Activated naive CD8-positive, alpha-beta T cell treated with anti-CD3 and anti-CD28 coated beads, Interleukin-2, amount 10 ng/mL, durations not matched to agents 7 days and 5 days (primary cell): ENCODE results near the gene TTC23. TPM values are rescaled to one million over a fixed set of nuclear protein-coding genes. Genes with fewer than 3 reads are reported as not detected.
A peak's percentile ranks its signal among the peaks of the same experiment; 100 is the strongest.

Experiments
- ATAC-seq: fragments of 150-1000 bp; cut with Tn5 transposase; one replicate; pipeline ENCODE4 v1.10.0; 2021; ENCODE audit warnings: low read depth, moderate library complexity
- POLR2A ChIA-PET: fragments of 350-600 bp; sonication (Branson Sonifier 250); formaldehyde crosslinking; loops from one replicate; lab custom pipeline; 2021; ENCODE audit warnings: antibody characterized with exemption; lab: Charles Lee
- DNase-seq: peaks from one replicate; pipeline ENCODE4 v3.0.0; 2021
- H3K27ac Mint-ChIP-seq: one replicate; pipeline ENCODE4 v1.8.0; 2022; ENCODE audit warnings: mild to moderate bottlenecking, mixed read lengths
- H3K27me3 Mint-ChIP-seq: one replicate; pipeline ENCODE4 v1.8.0; 2022; ENCODE audit warnings: mild to moderate bottlenecking, moderate library complexity, mixed read lengths
- H3K36me3 Mint-ChIP-seq: one replicate; pipeline ENCODE4 v1.8.0; 2021; ENCODE audit warnings: mild to moderate bottlenecking, mixed read lengths
- H3K4me1 Mint-ChIP-seq: one replicate; pipeline ENCODE4 v1.8.0; 2021; ENCODE audit warnings: mixed read lengths
- H3K4me3 Mint-ChIP-seq: one replicate; pipeline ENCODE4 v1.8.0; 2022; ENCODE audit warnings: mild to moderate bottlenecking, moderate library complexity, mixed read lengths
- H3K9me3 Mint-ChIP-seq: one replicate; pipeline ENCODE4 v1.8.0; 2021; ENCODE audit warnings: mixed read lengths
- total RNA-seq, 2 experiments: library from RNA; stranded (reverse); gene quantifications; one replicate each; pipeline ENCODE4 v1.2.3, GENCODE V29; 2021

The TTC23 gene, protein sequence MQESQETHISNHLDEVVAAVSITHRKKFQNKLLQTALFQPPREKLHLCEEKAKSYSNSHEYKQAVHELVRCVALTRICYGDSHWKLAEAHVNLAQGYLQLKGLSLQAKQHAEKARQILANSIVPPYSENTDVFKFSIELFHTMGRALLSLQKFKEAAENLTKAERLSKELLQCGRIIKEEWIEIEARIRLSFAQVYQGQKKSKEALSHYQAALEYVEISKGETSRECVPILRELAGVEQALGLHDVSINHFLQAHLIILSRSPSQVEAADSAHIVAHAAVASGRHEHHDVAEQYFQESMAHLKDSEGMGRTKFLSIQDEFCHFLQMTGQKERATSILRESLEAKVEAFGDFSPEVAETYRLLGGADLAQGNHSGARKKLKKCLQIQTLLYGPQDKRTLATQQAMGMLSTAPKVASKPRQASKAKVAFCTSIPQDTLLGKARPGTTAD
- under 1 TPM; 0.61 to 0.82 TPM for total RNA-seq

DNA sequence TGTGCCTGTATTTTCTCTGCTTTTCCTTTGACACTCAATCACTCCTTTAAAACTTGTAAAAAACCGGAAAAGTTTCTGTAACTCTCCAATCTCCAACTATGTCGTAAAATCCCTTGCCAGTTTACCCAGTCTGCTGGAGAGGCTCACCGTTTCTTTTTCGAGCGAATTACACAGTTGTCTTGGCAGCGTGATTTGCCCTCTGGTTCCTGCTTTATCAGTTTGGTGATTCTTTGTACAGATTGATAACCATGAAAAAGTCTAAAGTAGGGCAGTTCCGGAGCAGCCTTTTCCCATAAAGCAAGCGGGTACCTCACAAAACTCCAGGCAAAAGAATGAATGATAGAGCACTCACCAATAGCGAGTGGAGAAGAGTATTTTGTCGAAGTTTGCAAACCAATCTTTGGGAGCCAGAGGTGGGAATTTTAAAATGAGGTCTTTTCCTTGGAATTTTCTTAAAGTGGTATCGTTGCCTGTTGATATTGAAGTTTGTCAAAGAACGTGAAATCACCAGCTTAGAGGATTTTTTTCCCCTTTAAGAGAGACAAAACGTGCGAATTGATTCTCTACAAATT is at the start of gene TTC23:
Gene TTC23, minus strand, starts transcription at position 312 of the 572 bp plus-strand sequence. CDS start 20,869 bp downstream, outside the sequence.
- no peak within 1 kb of the TSS for H3K27ac Mint-ChIP-seq
- POLR2A ChIA-PET: no interaction called here

DNA sequence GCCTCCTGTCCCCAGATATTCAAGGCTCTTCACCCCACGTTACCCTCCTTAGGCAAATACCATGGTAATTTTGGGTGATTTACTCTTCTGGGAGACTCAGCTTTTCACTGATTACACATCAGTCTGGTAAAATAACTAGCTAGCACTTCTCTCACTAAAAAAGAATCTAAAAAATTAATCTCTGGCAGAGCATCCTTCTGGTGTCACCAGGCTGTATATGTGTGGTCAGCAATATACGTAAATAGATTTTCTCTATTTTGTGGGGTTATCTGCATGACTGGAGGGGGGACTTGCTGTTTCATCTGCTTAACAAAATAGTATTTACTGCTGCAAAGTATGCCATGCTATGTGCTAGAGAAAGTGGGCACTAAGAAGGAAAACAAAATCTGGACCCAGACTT is 47.0 kb upstream of the TTC23 start:
- DNase-seq (no peak), ATAC-seq (no peak)
- peaks cover 22% of the 10 kb centered on the region for H3K36me3 Mint-ChIP-seq
- H3K9me3 Mint-ChIP-seq: peaks cover 13% of the 10 kb centered on the region
- H3K27ac Mint-ChIP-seq: no peak overlapping the region
- POLR2A ChIA-PET: no interaction called here
- no peaks in the 10 kb centered on the region for H3K27me3 Mint-ChIP-seq
- peaks cover 4% of the 10 kb centered on the region for H3K4me1 Mint-ChIP-seq
- H3K4me3 Mint-ChIP-seq: no peak overlapping the region

More for the DNA sequence above, at the start of gene TTC23:
- Mint-ChIP-seq H3K36me3 (peaks cover 2% of the 10 kb centered on the region), H3K4me3 (peak within 1 kb of the TSS; percentile 89), H3K27me3 (peaks cover 2% of the 10 kb centered on the region), H3K4me1 (peaks cover 23% of the 10 kb centered on the region), H3K9me3 (no peaks in the 10 kb centered on the region)
- no peak for ATAC-seq
- DNase-seq: no peak

DNA sequence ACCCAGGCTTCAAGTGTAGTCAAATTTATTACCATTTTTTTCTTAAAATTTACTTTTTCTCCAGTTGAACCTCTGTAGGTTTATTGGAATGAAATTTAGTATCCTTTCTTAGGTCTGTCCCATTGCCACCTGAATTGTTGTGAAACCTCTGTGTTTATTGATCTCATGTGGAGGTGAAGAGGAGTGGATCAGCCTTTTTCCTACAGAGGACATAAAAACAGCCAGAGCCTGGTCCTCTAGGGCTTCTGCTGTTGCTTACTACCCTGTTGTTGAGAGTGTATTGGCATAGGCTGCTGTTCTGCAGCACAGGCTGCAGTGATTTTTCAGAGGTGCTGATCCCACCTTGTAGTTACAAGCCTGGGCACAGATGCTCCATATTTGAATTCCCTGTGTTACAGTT is 46.5 kb upstream of the TTC23 start:
- H3K27ac Mint-ChIP-seq: no peak overlapping the region
- ATAC-seq (no peak), DNase-seq (no peak)
- no peaks in the 10 kb centered on the region for H3K27me3 Mint-ChIP-seq
- peaks cover 22% of the 10 kb centered on the region for H3K36me3 Mint-ChIP-seq
- H3K4me3 Mint-ChIP-seq: no peak overlapping the region
- H3K4me1 Mint-ChIP-seq: peaks cover 4% of the 10 kb centered on the region
- POLR2A ChIA-PET: no interaction called here
- peaks cover 13% of the 10 kb centered on the region for H3K9me3 Mint-ChIP-seq

DNA sequence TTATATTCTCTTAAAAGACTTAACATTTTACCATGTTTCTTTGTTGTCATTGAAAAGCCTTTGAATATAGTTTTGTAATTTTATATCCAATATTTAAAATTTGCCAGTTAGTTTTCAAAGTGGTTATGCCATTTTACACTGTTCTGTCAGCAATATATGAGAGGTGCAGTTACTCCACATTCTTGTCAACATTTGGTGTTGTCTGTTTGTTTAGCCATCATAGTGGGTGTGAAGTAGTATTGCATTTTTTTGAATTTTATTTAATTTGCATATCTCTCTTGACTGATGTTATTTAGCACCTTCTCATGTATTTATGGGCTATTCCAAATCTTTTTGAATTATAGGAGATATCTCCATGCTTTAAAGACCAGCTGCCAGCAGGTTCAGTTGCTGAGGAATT is 42.3 kb upstream of the TTC23 start:
- DNase-seq (no peak), ATAC-seq (no peak)
- Mint-ChIP-seq H3K36me3 (peaks cover 22% of the 10 kb centered on the region), H3K4me3 (no peak overlapping the region), H3K27ac (no peak overlapping the region), H3K4me1 (peaks cover 4% of the 10 kb centered on the region), H3K27me3 (no peaks in the 10 kb centered on the region), H3K9me3 (peaks cover 13% of the 10 kb centered on the region)
- POLR2A ChIA-PET: no interaction called here

DNA sequence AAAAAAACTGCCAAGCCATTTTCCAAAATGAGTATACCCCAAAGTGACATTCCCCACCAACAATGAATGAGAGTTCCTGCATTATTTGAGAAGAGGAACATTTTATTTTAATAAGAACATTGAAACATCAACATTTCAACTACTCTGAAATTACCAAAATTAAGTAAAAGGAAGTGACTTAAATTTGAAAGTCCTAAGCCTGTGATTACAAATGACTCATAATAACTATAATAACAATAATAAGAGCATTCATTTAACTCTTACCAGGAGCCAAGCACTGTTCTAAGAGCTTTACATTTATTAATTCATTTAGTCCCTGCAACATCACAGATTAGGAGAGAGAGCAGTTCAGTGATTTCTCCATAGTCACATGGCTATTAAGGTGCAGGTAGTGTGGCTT is 34.3 kb upstream of the TTC23 start:
- ATAC-seq (no peak), DNase-seq (no peak)
- Mint-ChIP-seq H3K4me3 (no peak overlapping the region), H3K27me3 (no peaks in the 10 kb centered on the region), H3K36me3 (peaks cover 18% of the 10 kb centered on the region), H3K27ac (no peak overlapping the region), H3K4me1 (peaks cover 17% of the 10 kb centered on the region), H3K9me3 (no peaks in the 10 kb centered on the region)
- POLR2A ChIA-PET: no interaction called here

DNA sequence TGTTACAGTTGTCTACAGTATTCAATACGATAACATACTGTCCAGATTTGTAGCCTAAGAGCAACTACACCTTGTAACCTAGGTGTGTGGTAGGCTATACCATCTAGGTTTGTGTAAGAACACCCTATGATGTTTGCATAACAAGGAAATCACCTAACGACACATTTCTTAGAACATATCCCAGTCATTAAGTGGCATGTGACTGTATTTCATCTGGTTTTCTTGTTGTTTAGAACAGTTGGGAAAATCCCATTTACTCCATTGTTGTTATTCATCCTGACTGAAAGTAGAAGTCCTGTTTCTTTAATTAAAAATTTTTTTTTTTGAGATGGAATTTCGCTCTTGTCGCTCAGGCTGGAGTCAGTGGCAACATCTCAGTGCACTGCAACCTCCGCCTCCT is 33.2 kb upstream of the TTC23 start:
- no peaks in the 10 kb centered on the region for H3K9me3 Mint-ChIP-seq
- no peaks in the 10 kb centered on the region for H3K27me3 Mint-ChIP-seq
- H3K27ac Mint-ChIP-seq: no peak overlapping the region
- H3K36me3 Mint-ChIP-seq: peaks cover 21% of the 10 kb centered on the region
- ATAC-seq: no peak
- POLR2A ChIA-PET: no interaction called here
- peaks cover 17% of the 10 kb centered on the region for H3K4me1 Mint-ChIP-seq
- H3K4me3 Mint-ChIP-seq: no peak overlapping the region
- DNase-seq: no peak

DNA sequence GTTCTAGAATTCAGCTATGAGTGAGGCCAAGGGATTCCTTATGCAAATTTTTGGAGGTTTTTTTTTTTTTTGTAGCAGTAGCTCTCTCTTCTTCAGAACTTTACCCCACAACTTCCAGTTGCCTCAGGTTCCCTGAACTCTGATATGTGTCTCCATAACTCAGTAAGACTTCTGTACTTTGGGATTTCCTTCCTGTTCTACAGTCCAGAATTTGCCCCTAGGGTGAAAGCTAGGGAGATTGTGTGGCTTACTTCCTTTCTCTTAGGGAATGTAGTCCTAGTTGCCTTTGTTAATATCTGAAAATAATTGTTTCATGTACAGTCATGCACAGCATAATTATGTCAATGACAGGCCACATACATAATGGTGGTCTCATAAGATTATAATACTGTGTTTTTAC is 32.7 kb upstream of the TTC23 start:
- peaks cover 21% of the 10 kb centered on the region for H3K4me1 Mint-ChIP-seq

DNA sequence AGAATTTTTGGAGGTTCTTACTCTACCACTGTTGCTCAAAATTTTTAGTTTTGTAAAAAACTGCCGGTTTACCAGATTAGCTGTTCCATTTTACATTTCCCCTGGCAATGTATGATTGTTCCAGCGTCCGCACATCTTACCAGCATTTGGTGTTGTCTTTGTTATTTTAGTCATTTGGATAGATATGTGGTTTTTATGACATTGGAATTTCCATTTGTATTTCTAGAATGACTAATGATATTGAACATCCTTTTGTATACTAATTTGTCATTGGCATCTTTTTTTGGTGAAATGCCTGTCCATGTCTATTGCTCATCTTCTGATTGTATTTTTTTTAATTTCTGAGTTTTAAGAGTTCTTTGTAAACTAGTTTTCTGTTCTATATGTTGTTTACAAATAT is 30.4 kb upstream of the TTC23 start:
- H3K27ac Mint-ChIP-seq: no peak overlapping the region
- peaks cover 21% of the 10 kb centered on the region for H3K36me3 Mint-ChIP-seq
- peaks cover 1% of the 10 kb centered on the region for H3K27me3 Mint-ChIP-seq
- DNase-seq (no peak), ATAC-seq (no peak)
- no peaks in the 10 kb centered on the region for H3K9me3 Mint-ChIP-seq
- POLR2A ChIA-PET: no interaction called here
- peaks cover 23% of the 10 kb centered on the region for H3K4me1 Mint-ChIP-seq
- H3K4me3 Mint-ChIP-seq: no peak overlapping the region

More for the DNA sequence above, 32.7 kb upstream of the TTC23 start:
- Mint-ChIP-seq H3K27me3 (no peaks in the 10 kb centered on the region), H3K27ac (no peak overlapping the region), H3K36me3 (peaks cover 21% of the 10 kb centered on the region), H3K9me3 (no peaks in the 10 kb centered on the region), H3K4me3 (no peak overlapping the region)
- POLR2A ChIA-PET: interaction anchor here (1.3 kb wide), 1 partner anchor 451 kb away, joined by 3 read pairs; the partner anchor contains the start of gene LYSMD4
- DNase-seq: no peak
- no peak for ATAC-seq

DNA sequence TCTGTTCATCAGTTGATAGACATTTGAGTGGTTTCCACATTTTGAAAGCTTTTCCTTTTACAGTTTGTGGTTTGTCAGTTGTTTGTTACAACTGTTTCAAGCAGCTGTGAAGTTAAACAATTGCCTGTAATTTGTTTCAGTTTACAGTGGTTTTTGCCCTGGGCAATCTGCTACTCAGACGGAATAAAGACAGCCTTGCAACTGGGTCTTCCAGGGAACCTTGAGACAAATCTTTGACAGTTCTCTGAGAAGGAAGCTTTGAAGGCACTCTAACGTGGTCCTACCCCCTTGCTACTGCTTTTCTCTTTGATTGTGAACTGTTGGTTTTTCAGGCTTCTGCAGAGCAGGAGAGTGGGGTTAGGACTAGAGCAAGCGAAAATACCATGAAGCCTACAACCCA is 29.9 kb upstream of the TTC23 start:
- Mint-ChIP-seq H3K9me3 (no peaks in the 10 kb centered on the region), H3K27ac (no peak overlapping the region), H3K4me3 (no peak overlapping the region), H3K4me1 (peaks cover 23% of the 10 kb centered on the region), H3K36me3 (peaks cover 21% of the 10 kb centered on the region), H3K27me3 (peaks cover 1% of the 10 kb centered on the region)
- POLR2A ChIA-PET: no interaction called here
- DNase-seq: no peak
- no peak for ATAC-seq

DNA sequence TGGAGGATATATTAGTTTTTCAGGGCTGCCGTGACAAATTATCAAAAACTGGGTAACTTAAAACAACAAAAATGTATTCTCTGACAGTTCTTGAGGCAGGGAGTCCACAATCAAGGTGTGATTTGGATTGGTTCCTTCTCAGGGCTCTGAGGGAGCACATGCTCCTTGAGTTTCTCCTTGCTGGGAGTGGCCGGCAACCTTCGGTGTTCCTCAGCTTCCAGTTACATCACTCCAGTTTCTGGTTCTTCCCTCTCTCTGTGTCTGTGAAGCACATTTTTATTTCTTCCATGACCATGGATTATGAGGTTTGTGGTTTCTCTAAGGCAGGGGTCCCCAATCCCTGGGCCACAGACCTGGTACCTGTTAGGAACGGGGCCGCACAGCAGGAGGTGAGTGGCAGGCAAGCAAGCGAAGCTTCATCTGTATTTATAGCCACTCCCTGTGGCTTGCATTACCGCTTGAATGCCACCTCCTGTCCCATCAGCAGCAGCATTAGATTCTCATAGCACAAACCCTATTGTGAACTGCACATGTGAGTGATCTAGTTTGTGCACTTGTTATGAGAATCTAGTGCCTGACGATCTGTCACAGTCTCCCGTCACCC is 26.2 kb upstream of the TTC23 start:
- ATAC-seq (no peak), DNase-seq (no peak)
- peaks cover 1% of the 10 kb centered on the region for H3K27me3 Mint-ChIP-seq
- H3K4me1 Mint-ChIP-seq: peaks cover 20% of the 10 kb centered on the region
- H3K36me3 Mint-ChIP-seq: peaks cover 16% of the 10 kb centered on the region
- H3K27ac Mint-ChIP-seq: no peak overlapping the region
- POLR2A ChIA-PET: no interaction called here
- no peaks in the 10 kb centered on the region for H3K9me3 Mint-ChIP-seq
- H3K4me3 Mint-ChIP-seq: no peak overlapping the region

DNA sequence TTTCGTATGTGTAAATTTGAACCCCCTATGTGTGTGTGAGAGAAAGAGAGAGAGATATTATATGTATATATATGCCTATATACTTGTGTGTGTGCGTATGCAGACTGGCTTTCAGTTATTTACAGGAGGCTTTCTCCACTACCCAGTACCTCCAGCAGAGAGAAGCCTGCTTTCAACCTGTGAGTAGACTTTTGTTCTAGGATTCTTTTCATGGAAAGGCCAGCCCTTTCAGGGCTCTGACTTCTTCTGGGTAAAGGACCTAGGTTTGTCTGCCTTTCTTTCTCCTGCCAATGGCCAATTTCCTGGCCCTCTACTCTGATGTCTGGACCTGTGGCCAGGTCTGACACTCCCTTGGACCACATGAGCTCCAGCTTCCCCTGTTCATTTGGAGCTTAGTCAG is 25.7 kb upstream of the TTC23 start:
- Mint-ChIP-seq H3K9me3 (no peaks in the 10 kb centered on the region), H3K27me3 (peaks cover 1% of the 10 kb centered on the region), H3K4me1 (peaks cover 16% of the 10 kb centered on the region), H3K27ac (no peak overlapping the region), H3K36me3 (peaks cover 15% of the 10 kb centered on the region), H3K4me3 (no peak overlapping the region)
- no peak for DNase-seq
- ATAC-seq: no peak
- POLR2A ChIA-PET: no interaction called here

DNA sequence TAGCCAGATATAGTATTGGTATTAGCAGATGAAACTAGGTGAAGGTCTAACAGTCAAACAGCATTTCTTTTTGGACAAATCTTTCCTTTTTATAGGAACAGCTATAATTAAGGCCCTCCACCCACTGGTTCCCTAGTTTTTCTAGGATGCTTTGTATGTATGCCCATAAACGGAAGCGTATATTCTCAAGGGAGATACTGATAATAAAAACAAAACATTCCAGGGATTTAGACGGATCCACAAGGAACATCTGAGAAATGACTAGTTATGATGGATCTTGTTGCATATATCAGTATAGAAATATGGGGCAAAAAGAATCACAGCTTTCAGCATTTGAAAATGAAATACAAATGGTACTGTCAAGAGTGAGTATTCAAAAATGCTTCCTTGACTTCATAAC is 24.4 kb upstream of the TTC23 start:
- POLR2A ChIA-PET: no interaction called here
- Mint-ChIP-seq H3K9me3 (no peaks in the 10 kb centered on the region), H3K27ac (no peak overlapping the region), H3K4me1 (peaks cover 7% of the 10 kb centered on the region), H3K4me3 (no peak overlapping the region), H3K36me3 (peaks cover 4% of the 10 kb centered on the region), H3K27me3 (peaks cover 1% of the 10 kb centered on the region)
- no peak for ATAC-seq
- no peak for DNase-seq

DNA sequence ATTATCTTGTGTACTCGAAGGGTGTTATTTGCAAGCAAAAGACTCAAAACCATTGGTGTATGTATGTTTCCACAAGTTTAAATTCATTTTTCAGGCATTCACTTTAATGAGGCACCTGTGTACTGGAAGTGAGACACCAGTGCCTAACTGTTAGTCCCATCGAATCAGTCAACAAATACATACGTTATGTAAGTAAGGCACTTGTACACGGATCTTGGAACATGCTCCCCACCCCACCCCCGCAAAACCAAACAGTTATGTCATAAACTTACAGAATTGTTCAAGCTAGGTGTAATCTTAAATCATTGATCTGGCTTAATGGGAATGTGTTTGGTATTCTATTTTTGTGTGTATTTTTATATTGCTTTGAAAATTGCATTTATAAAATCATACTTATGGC is 19.1 kb upstream of the TTC23 start:
- Mint-ChIP-seq H3K36me3 (peaks cover 6% of the 10 kb centered on the region), H3K4me1 (peaks cover 18% of the 10 kb centered on the region), H3K27me3 (no peaks in the 10 kb centered on the region), H3K4me3 (no peak overlapping the region), H3K27ac (no peak overlapping the region), H3K9me3 (no peaks in the 10 kb centered on the region)
- ATAC-seq (no peak), DNase-seq (no peak)
- POLR2A ChIA-PET: no interaction called here

DNA sequence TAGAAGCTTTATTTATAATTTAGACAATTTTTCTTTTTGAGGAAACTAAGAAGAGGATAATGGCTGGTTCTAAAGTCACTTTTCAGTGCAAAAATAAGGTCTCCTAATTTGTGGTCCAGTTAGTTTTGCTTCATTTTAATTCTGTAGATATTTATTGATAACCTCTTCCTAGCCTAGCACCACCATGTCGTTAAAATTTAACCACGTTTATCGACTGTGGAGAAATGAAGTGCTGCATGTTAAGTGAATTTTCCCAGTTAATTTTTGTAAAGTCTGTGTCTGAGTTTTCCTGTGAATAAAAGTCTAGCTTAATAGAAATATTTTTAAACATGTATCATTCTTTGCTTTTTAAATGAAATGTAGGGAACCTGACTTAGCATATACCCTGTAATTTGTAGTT is 18.6 kb upstream of the TTC23 start:
- H3K9me3 Mint-ChIP-seq: no peaks in the 10 kb centered on the region
- H3K27ac Mint-ChIP-seq: no peak overlapping the region
- peaks cover 18% of the 10 kb centered on the region for H3K4me1 Mint-ChIP-seq
- no peak overlapping the region for H3K4me3 Mint-ChIP-seq
- H3K27me3 Mint-ChIP-seq: no peaks in the 10 kb centered on the region
- ATAC-seq (no peak), DNase-seq (no peak)
- POLR2A ChIA-PET: no interaction called here
- peaks cover 6% of the 10 kb centered on the region for H3K36me3 Mint-ChIP-seq
